Esophagus (tissue), 2 donors: ENCODE results near the gene NR2F1-AS1. TPM values are rescaled to one million over a fixed set of nuclear protein-coding genes. Genes with fewer than 3 reads are reported as not detected.
"Not testable (repeated sequence)": the region's sequence is repeated elsewhere in the genome, so short reads cannot be mapped to it uniquely, and the experiment has no call there.

Source experiments
- H3K27ac ChIP-seq, 2 donors: one replicate each; pipeline ENCODE4 v1.5.1; 2013; ENCODE audit warnings: low read depth in 2 of 2, mild to moderate bottlenecking in 2 of 2, inconsistent platforms in 1 of 2, low read length in 1 of 2, moderate library complexity in 1 of 2
- H3K27me3 ChIP-seq, 2 donors: one replicate each; pipeline ENCODE4 v1.6.1; 2013; ENCODE audit warnings: low read length in 2 of 2, control low read depth in 1 of 2, mild to moderate bottlenecking in 1 of 2; ENCODE audit not compliant: insufficient read depth in 2 of 2, control insufficient read depth in 1 of 2
- H3K36me3 ChIP-seq, 2 donors: one replicate each; pipeline ENCODE4 v1.6.1; 2013; ENCODE audit warnings: low read length in 1 of 2; ENCODE audit not compliant: control insufficient read depth in 2 of 2, insufficient read depth in 2 of 2
- H3K4me1 ChIP-seq, 2 donors: one replicate each; pipeline ENCODE4 v1.6.1; 2013; ENCODE audit warnings: low read length in 1 of 2; ENCODE audit not compliant: control insufficient read depth in 2 of 2, insufficient read depth in 2 of 2
- H3K4me3 ChIP-seq, 2 donors: one replicate each; pipeline ENCODE4 v1.5.1; 2013; ENCODE audit warnings: low read length in 2 of 2, mild to moderate bottlenecking in 2 of 2, low read depth in 1 of 2, moderate library complexity in 1 of 2
- H3K9me3 ChIP-seq, 2 donors: one replicate each; pipeline ENCODE4 v1.6.1; 2013; ENCODE audit warnings: mild to moderate bottlenecking in 2 of 2, low read depth in 1 of 2, low read length in 1 of 2, moderate library complexity in 1 of 2; ENCODE audit not compliant: control insufficient read depth in 2 of 2, insufficient read depth in 1 of 2
- WGBS, 2 donors: extraction: QIAGEN DNeasy Blood & Tissue Kit; methylation state at CpG; one replicate each; pipeline ENCODE4 v1.1.7; 2013; 5-methylcytosine and 5-hydroxymethylcytosine counted together
- polyA plus RNA-seq, 2 donors: library from polyadenylated mRNA; stranded (reverse); fragments of 200-250 nt; gene quantifications; one replicate each; pipeline ENCODE4 v1.2.3, GENCODE V29; 2013
- donor health status: healthy with polysubstance abuse.
- donor health status: Bipolar disorder and iron deficiency.

NR2F1-AS1 gene
- polyA plus RNA-seq, 2 donors, result 3.2 to 3.4 TPM

DNA sequence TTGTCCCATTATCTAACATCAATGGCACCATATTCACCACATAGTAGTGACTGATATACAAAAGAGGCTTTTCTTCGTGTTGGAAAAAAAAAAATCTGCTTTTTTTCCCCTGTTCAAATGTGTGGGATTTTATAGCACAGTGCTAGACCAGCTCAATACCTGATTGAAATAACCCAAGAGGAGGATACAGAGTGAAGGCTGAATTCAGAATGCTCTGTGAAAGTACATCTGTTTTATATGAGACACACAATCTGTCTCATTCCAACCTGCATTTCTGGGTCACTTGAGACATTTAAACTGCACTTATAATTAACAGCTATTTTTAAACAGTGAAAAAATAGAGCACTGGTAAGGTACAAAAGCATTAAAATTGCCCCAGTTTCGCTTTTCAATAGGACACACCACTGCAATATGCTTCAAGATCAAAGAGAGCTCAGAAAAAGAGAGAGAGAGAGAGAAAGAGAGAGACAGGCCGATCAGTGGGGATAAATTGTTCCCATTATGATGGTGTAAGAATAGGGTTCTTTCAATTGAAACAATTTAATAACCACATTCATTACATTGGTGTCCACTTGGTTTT, 179.3 kb downstream of the NR2F1-AS1 start:
- Histone ChIP-seq H3K27ac (no peak overlapping the region), H3K27me3 (no peaks in the 10 kb centered on the region), H3K36me3 (no peaks in the 10 kb centered on the region), H3K4me1 (no peaks in the 10 kb centered on the region), H3K9me3 (no peaks in the 10 kb centered on the region), H3K4me3 (no peak overlapping the region)
- WGBS, 2 donors, result 66 to 78% methylated on average over 3 of the region's 3 CpGs

DNA sequence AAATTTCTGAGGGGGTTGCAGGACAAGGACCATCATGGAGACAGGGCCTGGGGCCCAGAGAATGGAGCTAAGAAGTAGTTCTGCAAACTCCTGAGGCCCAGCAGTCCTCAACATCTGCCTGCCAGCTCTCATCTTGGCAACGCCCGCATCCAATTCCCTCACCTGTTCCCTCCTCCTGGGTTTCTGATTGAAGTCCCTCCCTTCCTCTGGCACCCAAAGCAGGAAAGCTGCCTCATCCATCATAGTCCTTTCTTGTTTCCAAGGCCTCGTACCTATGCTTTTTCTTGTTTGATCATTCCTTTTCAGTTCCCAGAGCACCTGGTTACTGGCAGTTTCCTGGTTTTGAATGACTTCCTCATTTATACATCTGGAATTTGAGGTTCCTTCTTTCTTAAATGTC, 181.3 kb downstream of the NR2F1-AS1 start:
- WGBS, 2 donors, result 41 to 48% methylated on average over 3 of the region's 3 CpGs
- H3K4me1 ChIP-seq, result no peaks in the 10 kb centered on the region
- H3K9me3 ChIP-seq, result no peaks in the 10 kb centered on the region
- no peak overlapping the region for H3K27ac ChIP-seq
- H3K27me3 ChIP-seq, result no peaks in the 10 kb centered on the region
- H3K36me3 ChIP-seq, result no peaks in the 10 kb centered on the region
- no peak overlapping the region for H3K4me3 ChIP-seq

DNA sequence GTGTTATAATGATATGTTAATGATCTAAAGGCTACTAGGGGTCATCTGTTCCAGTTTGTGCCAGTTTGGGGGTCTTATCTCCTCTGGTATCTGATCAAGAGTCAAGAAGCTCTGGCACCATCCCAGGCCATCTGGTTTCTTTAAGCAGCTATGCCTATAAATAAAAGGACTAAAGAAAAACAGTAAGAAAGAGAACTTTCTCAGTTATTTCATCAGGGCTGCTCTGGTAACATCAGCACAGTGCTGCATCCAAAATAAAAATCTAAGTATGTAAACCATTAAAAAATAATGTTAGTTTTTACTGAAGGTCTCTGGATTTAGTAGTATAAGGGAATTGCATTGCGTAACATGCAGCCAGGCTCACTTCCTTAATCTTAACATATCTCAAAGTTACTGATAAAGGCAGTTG, 185.0 kb downstream of the NR2F1-AS1 start:
- WGBS, 2 donors, result 90 to 93% methylated on average over 1 of the region's 1 CpG
- no peaks in the 10 kb centered on the region for H3K9me3 ChIP-seq
- H3K27ac ChIP-seq, result no peak overlapping the region
- no peaks in the 10 kb centered on the region for H3K4me1 ChIP-seq
- H3K36me3 ChIP-seq, result no peaks in the 10 kb centered on the region
- H3K4me3 ChIP-seq, result no peak overlapping the region
- no peaks in the 10 kb centered on the region for H3K27me3 ChIP-seq

DNA sequence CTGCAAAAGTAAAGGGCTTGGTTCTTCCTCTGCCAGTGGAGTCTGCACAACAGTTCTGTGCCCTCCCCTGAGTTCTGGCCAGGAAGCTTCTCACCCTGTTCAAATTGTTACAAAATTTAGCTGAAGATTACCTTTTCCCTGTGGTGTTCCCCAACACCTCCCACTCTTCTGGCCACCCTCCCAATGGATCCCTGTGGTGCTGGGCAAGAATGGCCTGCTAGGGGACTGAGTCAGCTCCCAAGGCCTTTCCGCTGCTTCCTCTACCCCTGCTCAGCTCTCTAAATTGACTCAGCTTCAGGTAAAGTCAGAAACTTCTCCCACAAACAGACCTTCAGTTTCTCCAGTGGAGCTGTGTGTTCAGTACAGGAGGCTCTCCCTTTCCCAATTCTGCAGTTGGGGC, 186.0 kb downstream of the NR2F1-AS1 start:
- H3K4me3 ChIP-seq, result no peak overlapping the region
- no peaks in the 10 kb centered on the region for H3K9me3 ChIP-seq
- 95 to 100% methylated on average over 1 of the region's 1 CpG for WGBS, 2 donors
- no peak overlapping the region for H3K27ac ChIP-seq
- H3K36me3 ChIP-seq, result no peaks in the 10 kb centered on the region
- no peaks in the 10 kb centered on the region for H3K27me3 ChIP-seq
- no peaks in the 10 kb centered on the region for H3K4me1 ChIP-seq

DNA sequence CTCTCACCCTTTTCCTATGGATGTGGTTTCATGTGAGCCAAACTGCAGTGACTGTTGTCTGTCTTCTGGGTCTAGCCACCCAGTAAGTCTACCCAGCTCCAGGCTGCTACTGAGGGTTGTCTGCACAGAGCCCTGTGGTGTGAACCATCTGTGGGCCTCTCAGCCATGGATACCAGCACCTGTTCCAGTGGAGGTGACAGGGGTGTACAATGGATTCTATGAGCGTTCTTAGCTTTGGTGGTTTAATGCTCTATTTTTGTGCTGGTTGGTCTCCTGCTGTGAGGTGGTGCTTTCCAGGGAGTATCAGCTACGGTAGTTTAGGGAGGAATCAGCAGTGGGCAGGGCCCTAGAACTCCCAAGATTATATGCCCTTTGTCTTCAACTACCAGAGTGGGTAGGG, 186.7 kb downstream of the NR2F1-AS1 start:
- H3K27ac ChIP-seq, result no peak overlapping the region
- H3K27me3 ChIP-seq, result no peaks in the 10 kb centered on the region
- H3K9me3 ChIP-seq, result no peaks in the 10 kb centered on the region
- WGBS, 2 donors, result 86 to 87% methylated on average over 2 of the region's 2 CpGs
- no peaks in the 10 kb centered on the region for H3K36me3 ChIP-seq
- H3K4me3 ChIP-seq, result no peak overlapping the region
- no peaks in the 10 kb centered on the region for H3K4me1 ChIP-seq

DNA sequence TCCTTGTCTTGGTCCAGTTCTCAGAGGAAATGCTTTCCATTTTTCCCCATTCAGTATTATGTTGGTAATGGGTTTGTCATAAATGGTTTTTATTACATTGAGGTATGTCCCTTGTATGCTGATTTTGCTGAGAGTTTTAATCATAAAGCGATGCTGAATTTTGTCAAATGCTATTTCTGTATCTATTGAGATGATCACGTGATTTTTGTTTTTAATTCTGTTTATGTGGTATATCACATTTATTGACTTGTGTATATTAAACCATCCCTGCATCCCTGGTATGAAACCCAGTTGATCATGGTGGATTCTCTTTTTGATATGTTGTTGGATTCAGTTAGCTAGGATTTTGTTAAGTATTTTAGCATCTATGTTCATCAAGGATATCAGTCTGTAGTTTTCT, 189.8 kb downstream of the NR2F1-AS1 start:
- H3K27ac ChIP-seq, H3K27me3 ChIP-seq, H3K4me1 ChIP-seq, H3K36me3 ChIP-seq, H3K9me3 ChIP-seq, H3K4me3 ChIP-seq: not testable (repeated sequence)
- 89 to 92% methylated on average over 2 of the region's 2 CpGs for whole genome bisulfite sequencing, 2 donors

DNA sequence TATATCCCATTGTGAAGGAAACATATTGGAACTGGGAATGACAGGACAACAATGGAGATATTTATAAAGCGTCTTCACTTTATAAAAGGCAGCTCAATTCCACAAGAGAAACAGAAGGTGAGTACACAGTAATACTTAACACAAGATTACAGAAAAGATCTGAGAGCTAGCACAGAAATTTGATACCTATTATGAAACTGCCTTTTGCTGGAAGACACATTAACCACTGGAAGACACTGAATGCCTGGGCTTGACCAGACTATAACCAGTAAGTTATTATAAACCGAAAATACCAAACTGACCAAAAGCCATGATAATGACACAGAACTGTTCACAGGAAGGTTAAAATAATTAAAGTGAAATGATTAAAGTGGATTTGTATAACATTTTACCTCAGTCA, 195.4 kb downstream of the NR2F1-AS1 start:
- 66 to 79% methylated on average over 2 of the region's 2 CpGs for WGBS, 2 donors
- no peak overlapping the region for H3K27ac ChIP-seq
- no peak overlapping the region for H3K4me3 ChIP-seq
- no peaks in the 10 kb centered on the region for H3K9me3 ChIP-seq
- H3K36me3 ChIP-seq, result no peaks in the 10 kb centered on the region
- no peaks in the 10 kb centered on the region for H3K4me1 ChIP-seq
- H3K27me3 ChIP-seq, result no peaks in the 10 kb centered on the region

DNA sequence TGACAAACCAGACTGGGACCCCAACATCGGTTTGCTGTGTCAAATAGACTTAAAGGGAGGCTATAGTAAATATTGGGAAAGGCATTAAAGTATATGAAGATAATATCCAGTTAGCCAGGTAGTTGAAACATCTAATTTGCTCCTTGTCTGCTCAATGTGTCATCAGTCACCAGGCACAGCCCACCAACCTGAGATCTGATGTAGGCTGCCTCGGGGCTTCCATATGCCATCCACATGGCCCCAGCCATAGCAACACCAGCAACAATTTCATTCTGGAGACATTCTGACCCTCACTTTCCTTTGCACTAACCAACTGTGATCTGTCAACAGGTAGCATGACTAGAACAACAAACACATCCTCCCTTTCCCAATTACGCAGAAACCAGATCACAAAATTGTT, 196.0 kb downstream of the NR2F1-AS1 start:
- WGBS, 2 donors, result 74 to 85% methylated on average over 3 of the region's 3 CpGs
- no peak overlapping the region for H3K4me3 ChIP-seq
- H3K4me1 ChIP-seq, result no peaks in the 10 kb centered on the region
- H3K27me3 ChIP-seq, result no peaks in the 10 kb centered on the region
- no peaks in the 10 kb centered on the region for H3K36me3 ChIP-seq
- H3K27ac ChIP-seq, result no peak overlapping the region
- no peaks in the 10 kb centered on the region for H3K9me3 ChIP-seq

DNA sequence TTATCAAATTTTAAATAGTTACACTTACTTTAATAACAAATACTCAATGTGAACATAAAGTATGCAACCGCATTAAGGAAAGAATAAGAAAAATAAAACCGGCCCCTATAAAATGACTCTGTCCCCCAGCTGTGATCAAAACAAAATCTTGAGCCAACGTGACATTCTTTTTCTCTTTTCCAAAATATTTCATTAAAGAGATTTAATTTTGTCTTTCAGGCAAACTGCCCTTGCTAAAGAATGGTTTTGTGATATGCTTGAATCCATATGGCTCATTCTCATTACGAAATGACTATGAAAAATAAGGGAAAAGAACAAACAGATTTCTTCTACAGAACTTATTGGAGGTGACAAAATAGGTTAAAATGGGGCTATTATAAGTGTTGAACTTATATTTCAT, 197.0 kb downstream of the NR2F1-AS1 start:
- Histone ChIP-seq H3K27ac (no peak overlapping the region), H3K9me3 (no peaks in the 10 kb centered on the region), H3K27me3 (no peaks in the 10 kb centered on the region), H3K36me3 (no peaks in the 10 kb centered on the region), H3K4me1 (no peaks in the 10 kb centered on the region), H3K4me3 (no peak overlapping the region)
- WGBS, 2 donors, result 84 to 87% methylated on average over 4 of the region's 4 CpGs

DNA sequence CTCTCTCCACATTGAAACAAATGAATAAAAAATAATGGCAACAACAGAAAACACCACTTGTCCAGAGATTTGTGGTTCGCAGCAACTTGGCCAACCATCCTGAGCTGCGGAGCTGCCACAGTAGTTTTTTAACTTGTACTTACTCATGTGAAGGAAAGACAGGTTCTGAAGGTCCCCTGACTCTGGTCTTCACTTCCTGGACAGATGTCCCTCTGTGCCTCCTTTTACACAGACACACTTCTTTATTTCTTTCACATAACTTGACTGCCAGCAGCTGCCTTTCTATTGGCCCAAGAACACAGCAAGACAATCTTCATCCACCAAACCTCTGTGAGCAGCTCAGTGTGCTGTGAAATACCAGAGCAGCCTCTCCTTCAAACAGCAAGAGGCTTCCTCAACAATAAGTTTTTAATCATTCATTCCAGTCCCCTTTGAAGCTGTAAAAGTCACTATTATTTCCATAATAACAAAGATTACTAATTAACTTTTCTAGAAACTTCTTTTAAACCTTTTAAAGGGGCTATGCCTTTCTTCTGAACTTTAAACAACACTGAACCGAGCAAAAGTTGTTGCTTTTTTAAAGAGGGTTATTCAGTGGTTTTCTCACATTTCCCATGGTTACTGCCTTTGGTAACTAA, 198.7 kb downstream of the NR2F1-AS1 start:
- H3K4me3 ChIP-seq, result no peak overlapping the region
- H3K9me3 ChIP-seq, result no peaks in the 10 kb centered on the region
- H3K36me3 ChIP-seq, result no peaks in the 10 kb centered on the region
- no peaks in the 10 kb centered on the region for H3K4me1 ChIP-seq
- WGBS, 2 donors, result 69 to 79% methylated on average over 3 of the region's 3 CpGs
- no peaks in the 10 kb centered on the region for H3K27me3 ChIP-seq
- no peak overlapping the region for H3K27ac ChIP-seq
